Right cardiac atrium (tissue), 5 donors: ENCODE measurements around the gene PRSS50. TPM values are rescaled to one million over a fixed set of nuclear protein-coding genes. Genes with fewer than 3 reads are reported as not detected.

Experiments
- ATAC-seq, 2 donors: fragments of 200-7000 bp; cut with Tn5 transposase; one replicate each; pipeline versions ENCODE4 v1.8.0 to v1.9.1; 2020; ENCODE audit warnings: moderate library complexity in 2 of 2, mild to moderate bottlenecking in 1 of 2
- DNase-seq, 3 donors: peaks; one replicate each; pipeline ENCODE4 v3.0.0-alpha.2; 2020
- H3K27ac ChIP-seq: one replicate; pipeline ENCODE4 v1.5.1; 2013; ENCODE audit warnings: mild to moderate bottlenecking, low read length, control low read depth, moderate library complexity
- H3K27me3 ChIP-seq: one replicate; pipeline ENCODE4 v1.6.1; 2013; ENCODE audit not compliant: control insufficient read depth, insufficient read depth
- H3K4me1 ChIP-seq: one replicate; pipeline ENCODE4 v1.6.1; 2013; ENCODE audit warnings: low read length; ENCODE audit not compliant: control insufficient read depth, insufficient read depth
- H3K4me3 ChIP-seq: one replicate; pipeline ENCODE4 v1.5.1; 2013; ENCODE audit warnings: low read length, control low read depth
- H3K9me3 ChIP-seq: one replicate; pipeline ENCODE4 v1.6.1; 2013; ENCODE audit warnings: low read length; ENCODE audit not compliant: control insufficient read depth
- WGBS: extraction: QIAGEN DNeasy Blood & Tissue Kit; methylation state at CpG from one replicate; pipeline ENCODE4 v1.1.7; 2013; 5-methylcytosine and 5-hydroxymethylcytosine counted together
- intact Hi-C, 4 donors: fragments of 100-400 bp; cut with DNase I; formaldehyde crosslinking; loops; one replicate each; pipeline versions ENCODE4 v1.11.0 to v1.14.0; 2022 to 2023
- polyA plus RNA-seq: library from polyadenylated mRNA; stranded (reverse); fragments of 200-250 nt; gene quantifications from one replicate; pipeline ENCODE4 v1.2.3, GENCODE V29; 2013
- total RNA-seq, 4 donors: library from RNA; stranded (reverse); fragmentation: NEBNext Ultra II Directional; extraction: Animal tissue kit (Norgen Biotek cat#: 25700); gene quantifications; one replicate each; pipeline ENCODE4 v1.2.1, GENCODE V29; 2021
- donor health status: healthy with polysubstance abuse.
- donor health status: DM: no; HTN: yes; CAD: no.
- donor health status: DM: no; HTN: no; CAD: no.
- donor health status: DM: no; HTN: yes; CAD: no; lungs with severe emphysema.
- donor health status: DM: yes; HTN: yes; CAD: no.

Gene PRSS50
- total and polyA plus RNA-seq, 5 donors: 0.12 to 0.31 (median 0.14) TPM; not detected in 2

DNA sequence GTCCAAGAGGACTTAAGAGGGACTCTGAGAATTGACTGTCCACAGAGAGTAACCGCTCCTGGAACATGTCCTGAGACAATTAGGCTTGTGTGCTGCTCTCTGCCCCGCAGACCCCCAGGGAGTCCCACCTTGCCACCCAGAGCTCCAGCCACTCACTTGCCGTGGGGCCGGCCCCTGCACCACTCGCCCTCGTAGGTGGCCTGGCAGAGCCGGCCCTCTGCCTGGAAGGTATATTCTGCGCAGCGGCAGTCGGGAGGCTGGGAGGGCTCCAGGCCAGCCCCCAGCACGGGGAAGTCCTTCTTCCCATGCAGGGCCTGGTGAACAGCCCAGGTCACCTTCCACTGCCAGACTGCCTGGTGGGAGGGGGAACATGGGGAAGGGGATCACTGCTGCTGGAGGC lies 34.7 kb downstream of the PRSS50 start:
- WGBS: 88% methylated on average over 11 of the region's 11 CpGs
- Histone ChIP-seq H3K9me3 (no peaks in the 10 kb centered on the region), H3K4me3 (no peak overlapping the region), H3K4me1 (no peaks in the 10 kb centered on the region), H3K27me3 (no peaks in the 10 kb centered on the region), H3K27ac (no peak overlapping the region)
- ATAC-seq (no peak), DNase-seq (no peak)
- intact Hi-C loops: no loop called here

- no peaks in the 10 kb centered on the region for H3K4me1 ChIP-seq
- no peak overlapping the region for H3K4me3 ChIP-seq
- no peaks in the 10 kb centered on the region for H3K27me3 ChIP-seq
- ATAC-seq (no peak), DNase-seq (no peak)
- no peaks in the 10 kb centered on the region for H3K9me3 ChIP-seq
- no peak overlapping the region for H3K27ac ChIP-seq
- intact Hi-C loops: no loop called here
- WGBS: 79% methylated on average over 13 of the region's 13 CpGs
These were observed 35.7 kb downstream of the PRSS50 start for GRCh38 chr3:46681856-46682540.

GRCh38 chr3:46681387-46681786 lies 36.3 kb downstream of the PRSS50 start:
- H3K9me3 ChIP-seq: no peaks in the 10 kb centered on the region
- H3K27ac ChIP-seq: no peak overlapping the region
- WGBS: 88% methylated on average over 10 of the region's 10 CpGs
- no peaks in the 10 kb centered on the region for H3K27me3 ChIP-seq
- DNase-seq: no peak
- no peaks in the 10 kb centered on the region for H3K4me1 ChIP-seq
- no peak overlapping the region for H3K4me3 ChIP-seq
- intact Hi-C loops: no loop called here
- no peak for ATAC-seq

DNA sequence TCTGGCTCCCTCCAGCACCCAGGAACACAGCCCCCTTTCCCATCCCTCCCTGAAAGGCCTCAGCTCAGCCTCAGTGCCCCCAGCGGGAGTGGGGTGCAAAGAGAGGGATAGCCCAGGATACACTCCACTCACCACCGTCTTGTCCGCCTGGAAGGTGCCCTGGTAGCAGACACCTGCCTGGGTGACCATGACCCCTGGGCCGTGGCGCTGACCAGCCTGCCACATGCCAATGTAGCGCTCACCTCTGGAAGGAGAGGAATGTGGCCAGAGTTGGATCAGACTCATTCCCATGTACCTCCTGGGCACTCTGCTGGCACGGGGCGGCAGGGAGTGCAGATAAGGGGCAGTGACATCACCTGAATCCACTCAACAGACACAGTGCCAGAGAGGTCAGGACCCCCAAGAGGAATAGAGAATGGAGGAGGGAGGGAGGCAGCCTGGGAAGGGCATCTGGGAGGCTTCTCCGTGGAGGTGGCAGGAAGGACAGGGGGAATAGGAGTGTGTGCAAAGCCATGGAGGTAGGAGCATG lies 37.3 kb downstream of the PRSS50 start:
- no peak overlapping the region for H3K4me3 ChIP-seq
- no peaks in the 10 kb centered on the region for H3K27me3 ChIP-seq
- DNase-seq (peak in 1 of 3 donors; percentile 42), ATAC-seq (no peak)
- 74% methylated on average over 9 of the region's 9 CpGs for WGBS
- H3K4me1 ChIP-seq: no peaks in the 10 kb centered on the region
- no peak overlapping the region for H3K27ac ChIP-seq
- no peaks in the 10 kb centered on the region for H3K9me3 ChIP-seq
- intact Hi-C loops: no loop called here

- no peak overlapping the region for H3K27ac ChIP-seq
- no peaks in the 10 kb centered on the region for H3K4me1 ChIP-seq
- no peaks in the 10 kb centered on the region for H3K27me3 ChIP-seq
- DNase-seq (peak in 2 of 3 donors; percentile 8 to 43), ATAC-seq (no peak)
- WGBS: 80% methylated on average over 5 of the region's 5 CpGs
- no peaks in the 10 kb centered on the region for H3K9me3 ChIP-seq
- H3K4me3 ChIP-seq: no peak overlapping the region
- intact Hi-C loops: no loop called here
These were observed 38.0 kb downstream of the PRSS50 start for GRCh38 chr3:46679681-46680080.

- Histone ChIP-seq H3K4me3 (no peak overlapping the region), H3K27me3 (no peaks in the 10 kb centered on the region), H3K9me3 (no peaks in the 10 kb centered on the region), H3K4me1 (no peaks in the 10 kb centered on the region), H3K27ac (no peak overlapping the region)
- intact Hi-C loops: no loop called here
- ATAC-seq: no peak
- peak in 1 of 3 donors; percentile 32 for DNase-seq
- WGBS: 94% methylated on average over 6 of the region's 6 CpGs
These were observed 39.4 kb downstream of the PRSS50 start for GRCh38 chr3:46678280-46678679.

DNA sequence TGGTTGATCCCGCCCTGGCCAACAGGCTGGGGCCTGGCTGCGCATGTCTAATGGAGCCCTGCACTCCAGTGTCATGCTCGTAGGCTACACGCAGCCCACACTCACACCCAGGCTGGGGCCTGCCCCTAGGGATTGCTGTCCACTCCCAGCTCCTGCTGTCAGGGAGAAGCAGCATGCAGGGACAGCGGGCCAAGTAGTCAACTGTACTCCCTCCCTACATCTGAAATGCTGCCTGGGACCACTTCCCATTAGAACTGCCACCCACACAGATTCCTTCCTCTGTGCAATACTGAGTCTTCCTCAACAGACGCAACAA lies 40.3 kb downstream of the PRSS50 start:
- H3K4me3 ChIP-seq: no peak overlapping the region
- H3K27ac ChIP-seq: no peak overlapping the region
- H3K27me3 ChIP-seq: no peaks in the 10 kb centered on the region
- intact Hi-C loops: no loop called here
- ATAC-seq: peak; percentile 64 to 80
- H3K4me1 ChIP-seq: no peaks in the 10 kb centered on the region
- H3K9me3 ChIP-seq: no peaks in the 10 kb centered on the region
- DNase-seq: peak; percentile 78 to 91 (median 88)
- WGBS: 37% methylated on average over 6 of the region's 6 CpGs

- peak; percentile 18 to 62 (median 38) for DNase-seq
- no peaks in the 10 kb centered on the region for H3K27me3 ChIP-seq
- no peaks in the 10 kb centered on the region for H3K4me1 ChIP-seq
- no peak for ATAC-seq
- H3K9me3 ChIP-seq: no peaks in the 10 kb centered on the region
- WGBS: 75% methylated on average over 16 of the region's 16 CpGs
- intact Hi-C loops: no loop called here
- H3K27ac ChIP-seq: no peak overlapping the region
- no peak overlapping the region for H3K4me3 ChIP-seq
These were observed 40.9 kb downstream of the PRSS50 start for GRCh38 chr3:46676601-46677410.

- Histone ChIP-seq H3K27me3 (no peaks in the 10 kb centered on the region), H3K27ac (no peak overlapping the region), H3K4me1 (no peaks in the 10 kb centered on the region), H3K4me3 (no peak overlapping the region), H3K9me3 (no peaks in the 10 kb centered on the region)
- ATAC-seq (no peak), DNase-seq (peak; percentile 9 to 35 (median 30))
- intact Hi-C loops: no loop called here
- WGBS: 86% methylated on average over 9 of the region's 9 CpGs
These were observed 41.7 kb downstream of the PRSS50 start for GRCh38 chr3:46675843-46676567.

DNA sequence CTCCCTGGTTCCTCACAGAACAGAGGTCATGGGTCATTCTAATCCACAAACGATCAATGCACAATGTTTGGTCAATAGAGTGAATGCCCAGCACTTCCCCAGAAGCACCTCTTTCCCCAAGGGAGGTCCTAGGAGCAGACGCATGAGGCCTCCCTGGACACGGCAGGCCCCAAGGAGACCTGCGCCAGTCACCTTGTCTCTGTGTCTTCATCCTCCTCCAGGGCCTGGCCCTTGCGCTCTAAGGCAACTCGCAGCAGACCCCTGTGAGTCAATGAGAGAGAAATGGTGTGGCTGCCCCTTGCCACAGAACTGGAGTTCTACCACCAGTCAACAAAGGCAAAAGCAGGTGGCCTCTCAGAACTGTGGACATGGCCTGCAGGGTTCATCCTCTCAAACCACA lies 42.2 kb downstream of the PRSS50 start:
- H3K27ac ChIP-seq: no peak overlapping the region
- intact Hi-C loops: no loop called here
- no peaks in the 10 kb centered on the region for H3K9me3 ChIP-seq
- no peaks in the 10 kb centered on the region for H3K4me1 ChIP-seq
- H3K4me3 ChIP-seq: no peak overlapping the region
- DNase-seq (peak in 2 of 3 donors; percentile 1), ATAC-seq (no peak)
- WGBS: 94% methylated on average over 6 of the region's 6 CpGs
- no peaks in the 10 kb centered on the region for H3K27me3 ChIP-seq
